ENCODE measurements around the gene OR6K2.

- TF ChIP-seq POLR2A (IDR thresholded peaks at IDR 0.05) (no peak), CTCF (IDR thresholded peaks at IDR 0.05 in 4 of 5, conservative IDR thresholded peaks at IDR 0.05 in 1 of 5) (no peak)
Observed at GRCh38 chr1:158687037-158687436, 13.4 kb downstream of the OR6K2 start.

Measured in gastrocnemius medialis (tissue), 4 donors.